ENCODE results near the gene RORC. TPM values are rescaled to one million over a fixed set of nuclear protein-coding genes. Genes with fewer than 3 reads are reported as not detected.

Gene RORC
- total RNA-seq, 1 experiment from 2014 or later, result 1.3 TPM

DNA sequence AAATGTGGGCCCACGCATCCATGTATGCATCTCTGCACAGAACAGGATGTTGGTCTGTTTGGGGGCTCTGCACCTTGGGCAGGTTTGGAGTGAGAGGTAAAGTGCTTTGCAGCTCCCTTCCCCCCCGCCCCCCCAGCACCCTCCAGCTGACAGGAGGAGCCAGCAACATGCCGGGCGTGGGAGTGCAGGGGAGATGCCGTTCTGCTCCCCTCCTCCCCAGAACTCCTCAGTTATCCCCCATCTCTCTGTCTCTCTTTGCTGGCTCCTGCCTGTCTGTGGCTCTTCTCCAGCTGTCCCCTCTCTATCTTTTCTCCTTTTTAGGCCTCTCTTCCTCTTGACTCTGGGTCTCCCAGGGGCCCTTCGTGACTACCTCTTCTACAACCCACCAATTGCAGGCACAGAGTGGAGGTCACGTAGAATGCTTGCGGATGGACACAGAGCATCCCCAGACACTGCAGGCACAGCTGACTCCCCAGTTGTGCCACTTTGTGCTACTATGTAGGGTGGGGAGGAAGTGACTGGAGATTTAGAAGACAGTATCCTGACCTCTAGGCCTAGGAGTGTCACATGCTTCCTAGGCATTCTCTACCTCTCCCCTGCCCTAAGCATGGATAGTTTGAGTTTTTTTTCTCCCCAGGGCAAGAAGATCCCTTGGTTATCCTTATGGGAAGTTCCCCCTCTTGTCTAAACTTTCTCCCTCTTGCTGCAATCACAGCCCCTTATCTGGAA lies 1.7 kb upstream of the RORC start:
- H3K27me3 ChIP-seq (ENCODE audit: insufficient read depth, low read length), result no peaks in the 10 kb centered on the region
- no peak overlapping the region for H3K4me3 ChIP-seq (replicated peaks in 1 of 2; ENCODE audit: low read depth in 1 of 2, low read length in 2 of 2)
- intact Hi-C loops (cut with micrococcal nuclease), result no loop called here
- H2AFZ ChIP-seq (ENCODE audit: low read depth, low read length, poor library complexity, severe bottlenecking), result no peak overlapping the region
- TF ChIP-seq CEBPB (IDR thresholded peaks at IDR 0.05; ENCODE audit: low read depth), result no peak
- TF ChIP-seq, protein P1, sequence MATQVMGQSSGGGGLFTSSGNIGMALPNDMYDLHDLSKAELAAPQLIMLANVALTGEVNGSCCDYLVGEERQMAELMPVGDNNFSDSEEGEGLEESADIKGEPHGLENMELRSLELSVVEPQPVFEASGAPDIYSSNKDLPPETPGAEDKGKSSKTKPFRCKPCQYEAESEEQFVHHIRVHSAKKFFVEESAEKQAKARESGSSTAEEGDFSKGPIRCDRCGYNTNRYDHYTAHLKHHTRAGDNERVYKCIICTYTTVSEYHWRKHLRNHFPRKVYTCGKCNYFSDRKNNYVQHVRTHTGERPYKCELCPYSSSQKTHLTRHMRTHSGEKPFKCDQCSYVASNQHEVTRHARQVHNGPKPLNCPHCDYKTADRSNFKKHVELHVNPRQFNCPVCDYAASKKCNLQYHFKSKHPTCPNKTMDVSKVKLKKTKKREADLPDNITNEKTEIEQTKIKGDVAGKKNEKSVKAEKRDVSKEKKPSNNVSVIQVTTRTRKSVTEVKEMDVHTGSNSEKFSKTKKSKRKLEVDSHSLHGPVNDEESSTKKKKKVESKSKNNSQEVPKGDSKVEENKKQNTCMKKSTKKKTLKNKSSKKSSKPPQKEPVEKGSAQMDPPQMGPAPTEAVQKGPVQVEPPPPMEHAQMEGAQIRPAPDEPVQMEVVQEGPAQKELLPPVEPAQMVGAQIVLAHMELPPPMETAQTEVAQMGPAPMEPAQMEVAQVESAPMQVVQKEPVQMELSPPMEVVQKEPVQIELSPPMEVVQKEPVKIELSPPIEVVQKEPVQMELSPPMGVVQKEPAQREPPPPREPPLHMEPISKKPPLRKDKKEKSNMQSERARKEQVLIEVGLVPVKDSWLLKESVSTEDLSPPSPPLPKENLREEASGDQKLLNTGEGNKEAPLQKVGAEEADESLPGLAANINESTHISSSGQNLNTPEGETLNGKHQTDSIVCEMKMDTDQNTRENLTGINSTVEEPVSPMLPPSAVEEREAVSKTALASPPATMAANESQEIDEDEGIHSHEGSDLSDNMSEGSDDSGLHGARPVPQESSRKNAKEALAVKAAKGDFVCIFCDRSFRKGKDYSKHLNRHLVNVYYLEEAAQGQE (IDR thresholded peaks at IDR 0.05; ENCODE audit: low read depth), result no peak
- TF ChIP-seq TCF7L2 (IDR thresholded peaks at IDR 0.05; ENCODE audit: borderline replicate concordance, extremely low read depth, insufficient read depth, insufficient read length), result no peak
- TF ChIP-seq EZH2phosphoT487 (IDR thresholded peaks at IDR 0.05; ENCODE audit: borderline replicate concordance), result no peak
- TF ChIP-seq CBX3 (IDR thresholded peaks at IDR 0.05; ENCODE audit: low read depth), result no peak
- TF ChIP-seq ELF1 (IDR thresholded peaks at IDR 0.05; ENCODE audit: borderline replicate concordance, low read depth), result no peak
- TF ChIP-seq ZNF274 (IDR thresholded peaks at IDR 0.05; ENCODE audit: low read depth, low read length), result no peak
- no peak for TF ChIP-seq EZH2 (IDR thresholded peaks at IDR 0.05)
- no peak for TF ChIP-seq POLR2AphosphoS5 (IDR thresholded peaks at IDR 0.05; ENCODE audit: low read depth, low read length)
- no peak for TF ChIP-seq SIN3A (IDR thresholded peaks at IDR 0.05; ENCODE audit: low read depth)
- no peak for TF ChIP-seq RAD21 (IDR thresholded peaks at IDR 0.05; ENCODE audit: low read depth)
- no peak for TF ChIP-seq SP1 (IDR thresholded peaks at IDR 0.05; ENCODE audit: low read depth)
- no peak for TF ChIP-seq ZFX (IDR thresholded peaks at IDR 0.05)
- TF ChIP-seq POLR2A (IDR thresholded peaks at IDR 0.05; ENCODE audit: borderline replicate concordance, extremely low read depth, insufficient read depth, insufficient read length), result no peak
- TF ChIP-seq FOSL1 (IDR thresholded peaks at IDR 0.05; ENCODE audit: low read depth), result no peak
- TF ChIP-seq JUND (IDR thresholded peaks at IDR 0.05), result no peak
- no peak for TF ChIP-seq EGR1 (IDR thresholded peaks at IDR 0.05; ENCODE audit: low read depth)
- TF ChIP-seq, protein P2, sequence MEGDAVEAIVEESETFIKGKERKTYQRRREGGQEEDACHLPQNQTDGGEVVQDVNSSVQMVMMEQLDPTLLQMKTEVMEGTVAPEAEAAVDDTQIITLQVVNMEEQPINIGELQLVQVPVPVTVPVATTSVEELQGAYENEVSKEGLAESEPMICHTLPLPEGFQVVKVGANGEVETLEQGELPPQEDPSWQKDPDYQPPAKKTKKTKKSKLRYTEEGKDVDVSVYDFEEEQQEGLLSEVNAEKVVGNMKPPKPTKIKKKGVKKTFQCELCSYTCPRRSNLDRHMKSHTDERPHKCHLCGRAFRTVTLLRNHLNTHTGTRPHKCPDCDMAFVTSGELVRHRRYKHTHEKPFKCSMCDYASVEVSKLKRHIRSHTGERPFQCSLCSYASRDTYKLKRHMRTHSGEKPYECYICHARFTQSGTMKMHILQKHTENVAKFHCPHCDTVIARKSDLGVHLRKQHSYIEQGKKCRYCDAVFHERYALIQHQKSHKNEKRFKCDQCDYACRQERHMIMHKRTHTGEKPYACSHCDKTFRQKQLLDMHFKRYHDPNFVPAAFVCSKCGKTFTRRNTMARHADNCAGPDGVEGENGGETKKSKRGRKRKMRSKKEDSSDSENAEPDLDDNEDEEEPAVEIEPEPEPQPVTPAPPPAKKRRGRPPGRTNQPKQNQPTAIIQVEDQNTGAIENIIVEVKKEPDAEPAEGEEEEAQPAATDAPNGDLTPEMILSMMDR (IDR thresholded peaks at IDR 0.05 in 2 of 3, conservative IDR thresholded peaks at IDR 0.05 in 1 of 3; ENCODE audit: borderline replicate concordance in 1 of 3, insufficient read depth in 1 of 3, low read depth in 2 of 3, low read length in 2 of 3), result no peak
- TF ChIP-seq, protein P3, sequence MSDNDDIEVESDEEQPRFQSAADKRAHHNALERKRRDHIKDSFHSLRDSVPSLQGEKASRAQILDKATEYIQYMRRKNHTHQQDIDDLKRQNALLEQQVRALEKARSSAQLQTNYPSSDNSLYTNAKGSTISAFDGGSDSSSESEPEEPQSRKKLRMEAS (IDR thresholded peaks at IDR 0.05), result no peak
- no peak for TF ChIP-seq YY1 (IDR thresholded peaks at IDR 0.05; ENCODE audit: extremely low read depth, insufficient replicate concordance, low read depth, low read length)
- no peaks in the 10 kb centered on the region for H4K20me1 ChIP-seq (ENCODE audit: insufficient read depth)
- BruUV-seq (replicated peaks), result no TSS peak
- no peaks in the 10 kb centered on the region for H3K36me3 ChIP-seq (ENCODE audit: control insufficient read depth in 1 of 2, insufficient read depth in 2 of 2, low read length in 2 of 2)
- H3K4me1 ChIP-seq (ENCODE audit: control insufficient read depth in 1 of 2, insufficient read depth in 2 of 2, low read length in 2 of 2), result peaks cover 17 to 57% of the 10 kb centered on the region in 2 experiments
- ATAC-seq (no peak), DNase-seq (ENCODE audit: low read depth, low spot score) (no peak)
- no peak overlapping the region for H3K9ac ChIP-seq (ENCODE audit: low read length)
- no peaks in the 10 kb centered on the region for H3K9me3 ChIP-seq (ENCODE audit: control insufficient read depth in 1 of 2, insufficient read depth in 1 of 2, low read depth in 1 of 2, low read length in 2 of 2)
- H3K27ac ChIP-seq (ENCODE audit: low read depth, low read length), result no peak overlapping the region
- H3K9me2 ChIP-seq (ENCODE audit: insufficient read depth), result no peaks in the 10 kb centered on the region
- H3K79me2 ChIP-seq (ENCODE audit: insufficient read depth, low read length), result no peaks in the 10 kb centered on the region
- RAD21 ChIA-PET (ENCODE audit: low non-redundant PET in 1 of 2, low total read pairs in 2 of 2, uncharacterized antibody in 2 of 2, unreplicated experiment in 2 of 2), result no interaction called here
- POLR2A ChIA-PET, result no interaction called here
- H3K4me2 ChIP-seq (ENCODE audit: low read length), result no peak overlapping the region
- CTCF ChIA-PET, result no interaction called here
